Choroid plexus epithelial cell (primary cell): ENCODE results near the gene FA2H.

Experiments used
- DNase-seq: peaks from one replicate; pipeline ENCODE4 v3.0.0-alpha.2; 2010; ENCODE audit warnings: low read depth
- H3K4me3 ChIP-seq: 2 replicates; pipeline ENCODE4 v1.5.1; 2011; ENCODE audit warnings: low read depth, mild to moderate bottlenecking, control low read depth, low read length, moderate library complexity
- CTCF ChIP-seq: conservative IDR thresholded peaks from 2 replicates; pipeline ENCODE4 v1.5.1; 2011; ENCODE audit warnings: low read depth, mild to moderate bottlenecking, control low read depth, inconsistent platforms, low read length, moderate library complexity

Gene FA2H

GRCh38 chr16:74738816-74739215, 35.8 kb downstream of the FA2H start:
- no peak for TF ChIP-seq CTCF
- DNase-seq = no peak
- no peak overlapping the region for H3K4me3 ChIP-seq

DNA sequence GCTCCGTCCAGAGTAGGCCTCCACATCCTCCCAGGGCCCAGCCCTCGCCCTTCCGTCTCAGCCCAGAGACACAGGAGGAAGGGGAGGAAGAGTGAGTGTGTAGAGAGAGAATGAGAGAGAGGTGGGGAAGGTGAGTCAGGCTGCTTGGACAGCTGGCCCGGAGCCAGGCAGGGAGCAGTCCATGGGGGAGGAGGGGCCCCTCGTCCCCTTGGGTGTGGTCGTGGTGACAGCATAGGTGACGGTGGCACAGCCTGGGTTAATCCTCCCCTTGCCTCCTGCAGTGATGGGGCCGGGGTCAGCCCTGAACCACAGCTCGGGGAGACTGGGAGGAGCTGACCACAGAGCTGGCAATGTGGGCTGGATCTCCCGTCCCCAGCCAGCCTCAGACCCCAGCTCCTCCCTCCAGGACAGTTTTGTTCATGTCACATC, 36.5 kb downstream of the FA2H start:
- no peak for TF ChIP-seq CTCF
- no peak overlapping the region for H3K4me3 ChIP-seq
- no peak for DNase-seq

GRCh38 chr16:74737521-74737920, 37.1 kb downstream of the FA2H start:
- H3K4me3 ChIP-seq = no peak overlapping the region
- no peak for DNase-seq
- TF ChIP-seq CTCF = no peak

- no peak for TF ChIP-seq CTCF
- no peak overlapping the region for H3K4me3 ChIP-seq
- DNase-seq = no peak
Observed at GRCh38 chr16:74736531-74737157, 38.0 kb downstream of the FA2H start.

- no peak for DNase-seq
- TF ChIP-seq CTCF = no peak
- no peak overlapping the region for H3K4me3 ChIP-seq
Observed at GRCh38 chr16:74735554-74735953, 39.1 kb downstream of the FA2H start.

- H3K4me3 ChIP-seq = no peak overlapping the region
- no peak for TF ChIP-seq CTCF
- no peak for DNase-seq
Observed at GRCh38 chr16:74735162-74735452, 39.5 kb downstream of the FA2H start.

DNA sequence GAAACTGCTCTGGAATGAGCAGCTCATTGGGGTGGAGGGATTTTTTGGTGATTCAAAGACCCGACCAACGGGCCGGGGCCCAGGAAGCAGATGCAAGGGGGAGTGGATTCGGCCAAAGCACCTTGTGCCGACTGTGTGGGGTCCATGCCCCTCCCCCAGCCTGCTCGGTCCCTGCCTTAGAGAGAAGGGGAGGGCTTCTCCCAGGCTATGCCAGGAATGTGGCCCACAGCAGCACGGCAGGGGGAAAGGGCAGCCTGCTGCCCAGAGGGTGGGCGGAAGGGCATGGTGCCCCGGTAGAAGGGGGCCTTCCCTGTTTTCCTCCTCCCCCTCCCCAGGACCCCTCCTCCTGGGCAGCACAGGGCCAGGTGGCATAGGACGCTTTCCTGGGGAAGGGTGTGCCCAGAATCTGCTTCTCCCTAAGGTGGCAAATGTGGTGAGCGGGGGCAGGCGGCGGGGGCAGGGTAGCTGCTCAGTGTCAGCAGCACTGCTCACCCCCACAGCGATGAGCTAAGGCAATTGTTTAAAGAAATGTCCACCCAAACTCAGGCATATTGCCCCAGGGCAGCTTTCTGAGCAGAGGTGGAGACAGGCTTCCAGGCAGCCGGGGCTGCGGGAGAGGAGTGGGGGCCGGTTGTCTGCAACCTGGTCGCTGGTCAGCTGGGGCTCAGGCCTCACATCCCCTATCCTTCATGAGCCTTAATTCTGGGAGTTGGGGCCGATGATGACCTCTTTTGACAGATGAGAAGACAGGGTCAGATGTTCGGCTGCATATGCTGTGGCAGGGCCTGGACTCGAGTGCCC, 40.1 kb downstream of the FA2H start:
- no peak for TF ChIP-seq CTCF
- no peak for DNase-seq
- H3K4me3 ChIP-seq = no peak overlapping the region
